HEK293 (cell line): ENCODE data around the gene SLC9A4.

Experiments
- CTCF ChIA-PET: fragments of 350-600 bp; formaldehyde crosslinking; extraction: SDS; loops from one replicate; lab custom pipeline; 2021; ENCODE audit warnings: antibody characterized with exemption; lab: Yijun Ruan, JAX
- POLR2A ChIA-PET: fragments of 300-600 bp; formaldehyde crosslinking; extraction: SDS; loops from one replicate; lab custom pipeline; 2020; ENCODE audit warnings: antibody characterized with exemption, inconsistent platforms; lab: Yijun Ruan, JAX
- H3K27ac ChIP-seq: fragments of 200-500 bp; sonication (Bioruptor generic); 2 replicates; pipeline ENCODE4 v1.5.1; 2014; ENCODE audit warnings: low read depth, low read length, control low read depth, inconsistent platforms; ENCODE audit errors: extremely low read depth
- H3K36me3 ChIP-seq, 2 experiments: fragments of 200-500 bp in 1 of 2; sonication (Bioruptor generic) in 1 of 2; 1 replicate in 1 of 2; 2 replicates in 1 of 2; pipeline ENCODE4 v1.5.1; 2014 to 2017; ENCODE audit warnings: inconsistent platforms in 2 of 2, low read length in 2 of 2; ENCODE audit not compliant: control insufficient read depth in 2 of 2, insufficient read depth in 1 of 2
- H3K4me1 ChIP-seq: fragments of 200-500 bp; sonication (Bioruptor generic); 2 replicates; pipeline ENCODE4 v1.5.1; 2014; ENCODE audit warnings: mild to moderate bottlenecking, low read length, inconsistent platforms; ENCODE audit not compliant: control insufficient read depth, insufficient read depth
- H3K4me3 ChIP-seq: 2 replicates; pipeline ENCODE4 v1.5.1; 2011; ENCODE audit warnings: low read depth, mild to moderate bottlenecking, control low read depth, low read length, moderate library complexity
- H3K9me3 ChIP-seq: fragments of 200-500 bp; sonication (Bioruptor generic); 2 replicates; pipeline ENCODE4 v1.5.1; 2014; ENCODE audit warnings: low read depth, low read length, inconsistent platforms; ENCODE audit not compliant: control insufficient read depth, insufficient read depth
- GLI2 ChIP-seq: fragments of 450-650 bp; formaldehyde crosslinking; IDR thresholded peaks from 2 replicates; pipeline ENCODE4; 2017; ENCODE audit warnings: missing biosample characterization, missing genetic modification characterization, low read depth, borderline replicate concordance
- GLIS2 ChIP-seq: fragments of 450-650 bp; formaldehyde crosslinking; IDR thresholded peaks from 2 replicates; pipeline ENCODE4 v1.5.1; 2016; ENCODE audit warnings: missing biosample characterization, missing genetic modification characterization
- KLF9 ChIP-seq: fragments of 450-650 bp; formaldehyde crosslinking; IDR thresholded peaks from 2 replicates; pipeline ENCODE4 v1.5.1; 2016; ENCODE audit warnings: missing biosample characterization, missing genetic modification characterization, low read depth
- OVOL3 ChIP-seq: fragments of 450-650 bp; formaldehyde crosslinking; IDR thresholded peaks from 2 replicates; pipeline ENCODE4 v1.5.1; 2016; ENCODE audit warnings: missing biosample characterization, missing genetic modification characterization
- YY2 ChIP-seq: fragments of 450-650 bp; formaldehyde crosslinking; IDR thresholded peaks from 2 replicates; pipeline ENCODE4 v1.5.1; 2016; ENCODE audit warnings: missing biosample characterization, missing genetic modification characterization
- ZBTB21 ChIP-seq: fragments of 450-650 bp; formaldehyde crosslinking; IDR thresholded peaks from 2 replicates; pipeline ENCODE4 v1.5.1; 2017; ENCODE audit warnings: missing biosample characterization, missing genetic modification characterization
- ZBTB8A ChIP-seq: fragments of 450-650 bp; formaldehyde crosslinking; IDR thresholded peaks from 2 replicates; pipeline ENCODE4 v1.5.1; 2016; ENCODE audit warnings: missing biosample characterization, missing genetic modification characterization
- ZIC2 ChIP-seq: fragments of 450-650 bp; formaldehyde crosslinking; IDR thresholded peaks from 2 replicates; pipeline ENCODE4 v1.5.1; 2016; ENCODE audit warnings: missing biosample characterization, missing genetic modification characterization
- ZNF140 ChIP-seq: fragments of 450-650 bp; formaldehyde crosslinking; IDR thresholded peaks from 2 replicates; pipeline ENCODE4 v1.5.1; 2016; ENCODE audit warnings: missing biosample characterization, missing genetic modification characterization
- ZNF24 ChIP-seq: fragments of 450-650 bp; formaldehyde crosslinking; IDR thresholded peaks from 2 replicates; pipeline ENCODE4 v1.5.1; 2016; ENCODE audit warnings: missing biosample characterization, missing genetic modification characterization
- ZNF248 ChIP-seq: fragments of 450-650 bp; formaldehyde crosslinking; IDR thresholded peaks from 2 replicates; pipeline ENCODE4 v1.5.1; 2017; ENCODE audit warnings: missing biosample characterization, missing genetic modification characterization
- ZNF423 ChIP-seq: fragments of 450-650 bp; formaldehyde crosslinking; IDR thresholded peaks from 2 replicates; pipeline ENCODE4 v1.5.1; 2016; ENCODE audit warnings: missing biosample characterization, missing genetic modification characterization
- ZNF48 ChIP-seq: fragments of 450-650 bp; formaldehyde crosslinking; IDR thresholded peaks from 2 replicates; pipeline ENCODE4 v1.5.1; 2016; ENCODE audit warnings: missing biosample characterization, missing genetic modification characterization
- ZNF510 ChIP-seq: fragments of 450-650 bp; formaldehyde crosslinking; IDR thresholded peaks from 2 replicates; pipeline ENCODE4 v1.5.1; 2018; ENCODE audit warnings: mild to moderate bottlenecking, missing genetic modification characterization, missing biosample characterization; ENCODE audit not compliant: insufficient replicate concordance
- ZNF514 ChIP-seq: fragments of 450-650 bp; formaldehyde crosslinking; IDR thresholded peaks from 2 replicates; pipeline ENCODE4 v1.5.1; 2016; ENCODE audit warnings: missing biosample characterization, missing genetic modification characterization
- ZNF560 ChIP-seq: fragments of 450-650 bp; formaldehyde crosslinking; IDR thresholded peaks from 2 replicates; pipeline ENCODE4 v1.5.1; 2017; ENCODE audit warnings: missing biosample characterization, missing genetic modification characterization, borderline replicate concordance
- ZNF701 ChIP-seq: fragments of 450-650 bp; formaldehyde crosslinking; IDR thresholded peaks from 2 replicates; pipeline ENCODE4 v1.5.1; 2016; ENCODE audit warnings: missing biosample characterization, missing genetic modification characterization
- ZNF830 ChIP-seq: fragments of 450-650 bp; IDR thresholded peaks from 2 replicates; pipeline ENCODE4 v1.5.0; 2018; ENCODE audit warnings: missing biosample characterization, missing genetic modification characterization, low read depth, mild to moderate bottlenecking, moderate library complexity
- TF ChIP-seq, protein P1 (sequence below): sonication (generic); formaldehyde crosslinking; IDR thresholded peaks from 2 replicates; pipeline ENCODE4 v1.8.1; 2022; ENCODE audit warnings: mild to moderate bottlenecking, moderate library complexity, missing genetic modification reagents
- TF ChIP-seq, protein P2 (sequence below): fragments of 450-650 bp; formaldehyde crosslinking; IDR thresholded peaks from 2 replicates; pipeline ENCODE4 v1.5.1; 2016; ENCODE audit warnings: missing biosample characterization, missing genetic modification characterization
- TF ChIP-seq, protein P3 (sequence below): fragments of 450-650 bp; formaldehyde crosslinking; IDR thresholded peaks from 2 replicates; pipeline ENCODE4 v1.5.1; 2016; ENCODE audit warnings: missing biosample characterization, missing genetic modification characterization

SLC9A4 gene

DNA sequence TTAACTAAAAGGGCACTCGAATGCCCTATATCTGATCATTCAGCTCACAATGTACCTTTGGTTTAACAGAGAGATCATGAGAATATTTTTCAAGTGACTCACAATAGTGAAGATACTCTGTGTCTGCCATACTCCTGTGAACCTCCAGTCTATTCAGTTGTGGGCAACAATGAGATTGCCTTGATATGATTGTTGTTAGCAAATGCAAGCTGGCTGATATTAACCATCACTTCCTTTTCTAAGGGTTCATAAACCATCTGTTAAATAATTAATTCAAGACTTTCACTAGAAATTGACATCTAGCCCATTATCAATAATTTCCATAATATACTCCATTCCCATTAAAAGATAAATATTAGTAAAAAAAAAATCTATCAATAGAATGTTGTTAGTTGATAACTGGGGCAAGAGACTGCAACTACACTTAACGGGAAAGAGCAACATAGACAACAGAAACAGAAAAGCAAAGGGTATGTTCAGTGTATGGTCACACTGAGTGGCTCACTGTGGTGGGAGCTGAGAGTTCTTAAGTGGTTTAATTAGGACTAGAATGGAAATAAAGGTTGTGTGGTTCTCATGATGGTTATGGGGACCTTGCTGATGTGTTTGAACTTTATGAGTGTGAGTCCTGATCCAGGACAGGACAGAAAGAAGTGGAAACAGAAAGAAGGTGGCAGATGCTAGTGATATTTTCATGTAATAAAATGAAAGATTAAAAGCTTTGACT lies 38.2 kb upstream of the SLC9A4 start:
- H3K4me1 ChIP-seq: no peaks in the 10 kb centered on the region
- ChIA-PET CTCF (no interaction called here), POLR2A (no interaction called here)
- no peak for TF ChIP-seq ZBTB21
- no peak for TF ChIP-seq ZIC2 (tag by site-specific recombination)
- no peak for TF ChIP-seq ZNF423 (tag by site-specific recombination)
- TF ChIP-seq ZNF560: no peak
- TF ChIP-seq ZBTB8A (tag by site-specific recombination): no peak
- no peak for TF ChIP-seq ZNF24 (tag by site-specific recombination)
- TF ChIP-seq YY2 (tag by site-specific recombination): no peak
- TF ChIP-seq, protein P1, sequence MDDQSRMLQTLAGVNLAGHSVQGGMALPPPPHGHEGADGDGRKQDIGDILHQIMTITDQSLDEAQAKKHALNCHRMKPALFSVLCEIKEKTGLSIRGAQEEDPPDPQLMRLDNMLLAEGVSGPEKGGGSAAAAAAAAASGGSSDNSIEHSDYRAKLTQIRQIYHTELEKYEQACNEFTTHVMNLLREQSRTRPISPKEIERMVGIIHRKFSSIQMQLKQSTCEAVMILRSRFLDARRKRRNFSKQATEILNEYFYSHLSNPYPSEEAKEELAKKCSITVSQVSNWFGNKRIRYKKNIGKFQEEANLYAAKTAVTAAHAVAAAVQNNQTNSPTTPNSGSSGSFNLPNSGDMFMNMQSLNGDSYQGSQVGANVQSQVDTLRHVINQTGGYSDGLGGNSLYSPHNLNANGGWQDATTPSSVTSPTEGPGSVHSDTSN (CRISPR knock-in tag): no peak
- no peak for TF ChIP-seq ZNF248 (tag by site-specific recombination)
- no peak for TF ChIP-seq GLI2 (tag by site-specific recombination)
- TF ChIP-seq ZNF140 (tag by site-specific recombination): no peak
- H3K27ac ChIP-seq: no peak overlapping the region
- no peak overlapping the region for H3K4me3 ChIP-seq
- no peaks in the 10 kb centered on the region for H3K9me3 ChIP-seq
- no peaks in the 10 kb centered on the region for H3K36me3 ChIP-seq

DNA sequence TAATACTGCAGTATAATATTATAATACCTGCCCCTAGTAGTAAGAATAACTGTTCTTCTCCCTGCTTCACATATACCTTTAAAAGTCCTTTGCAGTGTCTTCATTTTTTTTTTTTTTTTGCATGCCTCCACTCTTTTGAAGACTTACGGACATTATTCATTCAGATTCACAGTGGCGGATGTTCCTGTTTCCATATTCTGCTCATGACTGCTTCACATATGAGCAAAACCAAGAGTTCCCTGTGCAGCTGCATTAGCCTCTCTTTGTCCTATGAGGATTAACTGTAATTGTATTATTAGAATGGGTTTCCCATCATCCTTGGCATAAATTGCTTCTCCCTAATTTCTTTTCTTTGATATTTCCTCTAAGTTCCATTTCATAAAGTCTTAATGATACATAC lies 37.3 kb upstream of the SLC9A4 start:
- no peak overlapping the region for H3K4me3 ChIP-seq
- CTCF ChIA-PET: interaction anchor here (0.7 kb wide), 2 partner anchors 554 to 1203 kb away, joined by 3 to 6 read pairs; no protein-coding TSS in a partner anchor
- no peaks in the 10 kb centered on the region for H3K36me3 ChIP-seq
- H3K9me3 ChIP-seq: no peaks in the 10 kb centered on the region
- H3K4me1 ChIP-seq: no peaks in the 10 kb centered on the region
- POLR2A ChIA-PET: no interaction called here
- no peak overlapping the region for H3K27ac ChIP-seq
- TF ChIP-seq ZNF48 (tag by site-specific recombination) (no peak), ZNF830 (tag by site-specific recombination) (no peak), GLIS2 (tag by site-specific recombination) (no peak), KLF9 (tag by site-specific recombination) (no peak), OVOL3 (tag by site-specific recombination) (no peak), ZNF701 (tag by site-specific recombination) (no peak), ZNF510 (tag by site-specific recombination) (no peak), ZNF514 (tag by site-specific recombination) (no peak)
- TF ChIP-seq, protein P2, sequence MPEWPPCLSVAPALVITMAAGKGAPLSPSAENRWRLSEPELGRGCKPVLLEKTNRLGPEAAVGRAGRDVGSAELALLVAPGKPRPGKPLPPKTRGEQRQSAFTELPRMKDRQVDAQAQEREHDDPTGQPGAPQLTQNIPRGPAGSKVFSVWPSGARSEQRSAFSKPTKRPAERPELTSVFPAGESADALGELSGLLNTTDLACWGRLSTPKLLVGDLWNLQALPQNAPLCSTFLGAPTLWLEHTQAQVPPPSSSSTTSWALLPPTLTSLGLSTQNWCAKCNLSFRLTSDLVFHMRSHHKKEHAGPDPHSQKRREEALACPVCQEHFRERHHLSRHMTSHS (tag by site-specific recombination): no peak
- TF ChIP-seq, protein P3, sequence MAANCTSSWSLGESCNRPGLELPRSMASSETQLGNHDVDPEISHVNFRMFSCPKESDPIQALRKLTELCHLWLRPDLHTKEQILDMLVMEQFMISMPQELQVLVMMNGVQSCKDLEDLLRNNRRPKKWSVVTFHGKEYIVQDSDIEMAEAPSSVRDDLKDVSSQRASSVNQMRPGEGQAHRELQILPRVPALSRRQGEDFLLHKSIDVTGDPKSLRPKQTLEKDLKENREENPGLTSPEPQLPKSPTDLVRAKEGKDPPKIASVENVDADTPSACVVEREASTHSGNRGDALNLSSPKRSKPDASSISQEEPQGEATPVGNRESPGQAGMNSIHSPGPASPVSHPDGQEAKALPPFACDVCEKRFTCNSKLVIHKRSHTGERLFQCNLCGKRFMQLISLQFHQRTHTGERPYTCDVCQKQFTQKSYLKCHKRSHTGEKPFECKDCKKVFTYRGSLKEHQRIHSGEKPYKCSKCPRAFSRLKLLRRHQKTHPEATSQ (tag by site-specific recombination): no peak
